GM19238 (cell line): ENCODE data around the gene CACNG5.
"Not testable (repeated sequence)": the region's sequence is repeated elsewhere in the genome, so short reads cannot be mapped to it uniquely, and the experiment has no call there.

Experiments
- DNase-seq: peaks from one replicate; pipeline ENCODE4 v3.0.0; 2011; ENCODE audit warnings: low spot score; ENCODE audit not compliant: insufficient read length

The CACNG5 gene

DNA sequence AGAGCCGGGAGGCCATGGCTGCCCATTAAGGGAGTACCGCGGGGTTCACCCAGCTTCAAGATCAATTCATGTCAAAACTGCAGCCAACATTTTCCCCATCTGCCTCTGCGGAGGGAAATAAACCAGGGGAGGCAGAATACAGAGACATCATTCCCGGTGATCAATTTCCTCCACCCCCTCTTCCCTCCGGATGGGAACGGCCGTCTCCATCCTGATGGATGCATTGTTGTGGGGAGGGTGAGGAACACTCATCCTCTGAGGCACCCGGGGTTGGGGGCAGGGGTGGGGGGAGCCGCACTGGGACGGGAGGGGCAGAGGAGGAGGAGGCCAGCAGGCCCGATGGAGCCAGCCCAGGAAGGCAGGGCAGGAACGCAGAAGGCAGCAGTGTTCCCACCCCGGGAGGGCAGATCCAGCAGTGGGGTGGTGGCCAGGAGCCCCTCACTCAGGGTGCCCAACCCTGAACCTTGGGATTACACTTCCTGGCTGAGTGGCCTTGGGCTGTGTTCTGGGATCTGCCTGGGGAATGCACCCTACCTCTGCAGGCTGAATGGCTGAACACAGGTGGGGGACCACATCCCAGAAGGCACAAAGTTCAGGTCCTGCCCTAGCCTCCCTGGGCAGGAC is 14.2 kb downstream of the CACNG5 start:
- DNase-seq = no peak

DNA sequence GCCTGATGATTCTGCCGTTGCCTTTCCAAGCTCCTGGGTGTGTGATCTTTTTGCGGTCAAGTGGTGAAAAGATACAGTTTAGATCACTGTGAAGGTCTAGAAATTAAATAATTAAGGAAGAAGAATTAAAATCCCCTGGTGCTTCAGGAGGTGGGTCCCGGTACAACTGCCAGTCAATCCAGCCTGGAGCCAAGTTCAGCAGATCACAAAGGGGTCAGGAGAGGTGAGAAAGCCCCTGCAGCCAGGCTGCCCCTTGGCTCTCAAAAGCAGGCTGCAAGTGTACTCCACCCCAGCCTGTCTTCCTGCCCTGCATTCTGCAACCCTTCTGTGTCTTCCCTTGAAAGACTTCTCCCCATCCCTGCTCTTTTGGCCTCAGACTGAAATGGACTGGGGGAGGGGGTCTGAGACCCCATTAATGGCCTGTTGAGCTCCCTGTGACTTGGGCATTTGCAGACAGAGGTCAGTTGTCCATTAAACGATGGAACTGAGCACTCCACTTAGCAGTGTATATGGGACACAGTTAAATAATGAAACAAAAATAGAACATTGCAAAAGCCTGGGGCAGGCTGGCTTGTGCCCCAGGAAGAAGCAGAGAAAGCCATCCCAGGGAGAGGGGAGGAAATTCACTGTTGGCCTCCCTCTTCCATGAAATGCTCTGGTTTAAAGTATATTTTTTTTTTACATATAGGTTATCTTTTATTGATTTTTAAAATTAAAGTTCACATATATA is 15.1 kb downstream of the CACNG5 start:
- DNase-seq = no peak

DNA sequence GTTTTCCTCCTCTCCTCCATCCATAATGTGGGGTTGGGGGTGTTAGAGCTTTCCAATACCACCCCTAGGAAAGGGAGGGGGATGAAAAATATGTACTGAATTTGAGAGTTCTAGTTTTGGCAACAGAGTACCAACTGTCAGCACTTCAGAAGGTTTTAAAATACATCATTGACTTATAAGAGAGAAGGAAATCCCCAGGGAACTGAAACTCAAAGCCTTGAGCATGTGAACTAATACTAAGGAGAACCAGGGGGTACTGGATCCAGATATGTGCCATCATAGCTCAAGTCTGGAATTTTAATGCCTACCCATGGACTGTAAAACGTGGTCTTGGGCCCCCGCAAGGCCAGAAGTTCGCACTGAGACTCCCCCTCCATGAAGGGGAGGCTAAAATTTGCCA is 15.8 kb downstream of the CACNG5 start:
- no peak for DNase-seq

DNA sequence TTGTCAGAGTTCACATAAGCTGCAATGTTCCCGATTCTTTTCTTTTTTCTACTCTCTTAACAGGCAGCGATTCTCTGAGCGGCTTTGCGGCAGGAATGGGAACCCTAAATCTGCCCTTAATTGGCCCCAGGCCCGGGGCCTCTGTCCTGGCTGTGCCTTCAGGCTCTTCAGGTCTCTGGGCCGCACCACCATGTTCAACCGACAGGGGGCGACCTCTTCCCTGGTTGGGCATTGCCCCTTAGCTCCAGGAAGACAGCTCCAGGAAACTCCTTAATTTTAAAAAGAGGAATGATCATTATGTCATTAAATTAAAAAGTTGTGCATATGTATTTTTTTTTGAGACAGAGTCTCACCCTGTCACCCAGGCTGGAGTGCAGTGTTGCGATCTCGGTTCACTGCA is 20.3 kb downstream of the CACNG5 start:
- DNase-seq = no peak

DNA sequence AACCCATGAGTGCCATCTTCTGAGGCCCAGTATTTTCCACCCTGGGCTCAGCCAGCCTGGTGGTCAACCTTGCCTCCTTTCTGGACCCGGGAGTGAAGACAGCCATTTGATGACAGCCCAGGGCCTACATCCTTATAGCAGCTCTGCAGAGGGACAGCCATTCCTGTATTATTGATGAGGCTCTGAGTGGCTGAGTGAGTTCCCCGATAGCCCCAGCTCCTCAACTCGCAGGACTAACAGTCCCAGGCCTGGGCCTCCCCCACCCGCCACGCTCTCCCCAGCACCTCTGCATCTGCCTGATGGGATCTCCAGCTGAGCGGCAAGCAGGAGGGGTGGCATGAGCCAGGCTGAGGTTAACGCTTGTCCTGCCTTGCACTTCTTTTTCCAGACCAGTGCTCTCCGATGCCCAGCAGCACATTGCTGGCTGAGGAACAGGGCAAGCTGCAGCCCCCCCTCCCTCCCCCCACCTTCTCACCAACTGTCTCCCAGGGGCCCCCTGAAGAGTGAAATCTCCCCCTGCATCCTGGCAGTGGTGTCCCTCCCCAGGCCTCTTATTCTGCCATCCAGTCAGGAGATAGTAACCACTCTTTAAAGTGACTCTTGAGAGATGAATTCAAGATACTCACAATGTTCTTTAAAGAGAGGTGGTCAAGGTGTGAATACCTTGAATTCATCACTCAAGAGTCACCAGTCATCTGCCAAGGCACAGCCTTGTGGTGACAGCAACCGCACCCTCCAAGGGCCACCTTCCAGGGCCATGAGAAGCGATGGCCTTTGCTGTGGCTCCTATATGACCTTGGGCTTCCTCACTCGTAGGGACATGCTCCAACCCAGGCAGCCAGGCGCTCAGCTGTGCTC is 23.5 kb downstream of the CACNG5 start:
- DNase-seq = no peak

DNA sequence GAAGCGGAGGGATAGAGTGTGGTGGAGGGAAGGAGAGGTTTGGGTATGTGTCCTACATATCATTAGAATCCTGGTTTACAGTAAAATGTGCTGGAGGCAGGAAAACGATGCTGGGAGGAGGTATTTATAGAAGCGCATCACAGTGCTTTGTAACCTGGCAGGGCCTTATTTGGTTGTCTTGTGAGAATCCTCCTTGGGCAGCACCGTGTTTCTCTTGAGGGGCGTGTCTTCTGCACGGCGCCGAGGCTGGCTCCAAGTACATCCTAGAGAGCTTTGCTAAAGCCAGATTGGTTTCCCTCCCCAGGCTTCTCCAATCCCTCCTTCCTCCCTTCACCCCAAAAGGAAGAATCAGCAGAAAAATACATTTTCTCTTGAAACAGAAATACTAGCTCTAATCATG is 24.4 kb downstream of the CACNG5 start:
- no peak for DNase-seq

DNA sequence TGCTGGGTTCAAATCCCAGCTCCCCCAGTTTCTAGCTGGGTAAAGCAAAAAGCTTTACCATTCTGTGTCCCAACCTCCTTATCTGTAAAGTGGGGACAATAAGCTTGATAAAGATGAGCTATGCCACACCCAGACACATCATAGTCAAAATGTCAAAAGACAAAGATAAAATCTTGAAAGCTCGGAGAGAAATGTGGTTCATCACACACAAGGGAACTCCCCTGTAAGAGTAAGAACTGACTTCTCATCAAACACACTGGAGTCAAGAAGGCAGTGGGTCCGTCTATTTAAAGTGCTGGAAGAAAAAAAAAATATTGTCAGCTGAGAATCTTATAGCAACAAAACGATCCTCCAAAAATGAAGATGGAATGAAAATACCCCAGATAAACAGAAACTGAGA is 25.3 kb downstream of the CACNG5 start:
- no peak for DNase-seq

DNA sequence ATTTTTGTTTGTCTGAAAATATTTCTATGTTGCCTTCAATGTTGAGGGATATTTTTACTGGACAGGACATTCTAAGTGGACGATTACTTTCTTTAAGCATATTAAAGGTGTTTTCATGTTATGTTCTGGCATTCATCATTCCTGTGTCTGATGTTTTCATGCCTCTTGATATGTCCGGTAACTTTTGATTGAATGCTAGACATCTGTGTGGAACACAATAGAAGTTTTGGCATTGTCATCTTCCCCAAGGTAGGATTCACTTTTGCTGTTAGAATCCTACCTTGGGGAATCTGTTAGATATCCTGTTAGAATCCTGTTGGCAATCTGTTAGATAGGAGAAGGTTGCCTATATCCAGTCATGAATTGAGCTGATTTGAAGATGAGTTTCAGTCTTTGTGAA is 28.9 kb downstream of the CACNG5 start:
- DNase-seq = no peak

DNA sequence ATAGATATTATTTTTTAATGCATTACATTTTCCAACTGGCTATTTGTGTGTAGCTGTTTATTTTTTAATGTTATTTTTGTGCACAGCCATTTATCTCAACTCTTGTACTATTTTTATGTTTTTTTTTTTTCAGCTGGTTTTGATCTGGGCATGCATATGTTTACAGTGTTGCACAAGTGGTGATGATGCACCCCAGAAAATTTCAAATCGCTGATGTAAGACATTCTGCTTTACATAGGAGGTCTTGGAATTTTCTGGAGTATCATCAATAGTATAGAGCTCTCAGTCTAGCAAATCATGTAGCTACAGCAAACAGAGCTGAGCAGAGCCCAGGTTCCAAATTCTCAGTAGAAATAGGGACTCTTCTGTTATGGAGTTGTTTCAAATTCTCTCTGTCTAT is 30.2 kb downstream of the CACNG5 start:
- DNase-seq = no peak

DNA sequence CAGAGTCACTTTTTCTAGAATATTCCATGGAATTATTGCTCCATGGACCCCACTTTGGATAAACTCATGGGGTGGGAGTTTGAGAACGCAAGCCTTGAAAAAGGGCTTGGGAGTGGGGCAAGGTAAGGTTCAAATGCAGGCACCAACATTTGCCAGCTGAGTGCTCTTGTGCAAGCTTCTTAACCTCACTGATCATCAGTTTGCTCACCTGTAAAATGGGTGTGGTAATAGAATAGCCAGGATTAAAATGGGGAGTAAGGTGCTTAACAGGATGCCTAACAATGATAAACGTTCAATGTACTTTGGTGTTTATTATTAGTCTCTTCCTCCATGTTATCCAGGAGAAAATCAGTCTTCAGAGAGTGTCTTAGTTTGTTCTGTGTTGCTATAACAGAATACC is 39.0 kb downstream of the CACNG5 start:
- no peak for DNase-seq

DNA sequence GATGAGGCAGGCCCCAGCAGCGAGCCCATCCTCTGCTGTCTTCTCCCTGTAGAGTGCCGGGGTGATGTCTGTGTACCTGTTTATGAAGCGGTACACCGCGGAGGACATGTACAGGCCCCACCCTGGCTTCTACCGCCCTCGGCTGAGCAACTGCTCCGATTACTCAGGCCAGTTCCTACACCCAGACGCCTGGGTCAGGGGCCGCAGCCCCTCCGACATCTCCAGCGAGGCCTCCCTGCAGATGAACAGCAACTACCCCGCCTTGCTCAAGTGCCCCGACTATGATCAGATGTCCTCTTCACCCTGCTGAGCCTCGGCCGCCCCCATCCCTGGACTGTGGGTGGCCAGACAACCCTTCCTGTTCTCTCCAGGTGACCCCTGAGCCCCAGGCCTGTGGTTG is 50.0 kb downstream of the CACNG5 start:
- no peak for DNase-seq

DNA sequence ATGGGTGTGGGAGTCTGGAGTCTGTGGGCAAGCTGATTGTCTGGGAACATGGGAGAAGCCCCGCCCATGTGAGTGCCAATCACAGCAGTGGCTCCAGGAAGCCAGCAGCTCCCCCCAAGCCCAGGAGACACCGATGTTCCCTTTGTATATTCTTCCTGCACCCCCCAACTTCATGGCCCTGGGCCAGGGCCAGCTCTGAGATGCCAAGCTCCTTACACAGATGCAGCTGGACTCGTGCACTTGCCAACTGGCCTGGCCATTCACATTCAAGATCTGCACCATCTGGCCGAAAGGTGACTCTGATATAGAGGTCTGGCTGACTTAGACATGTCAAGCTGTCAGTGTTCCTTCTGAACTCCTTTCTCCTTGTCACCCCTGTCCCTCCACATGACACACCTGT is 50.5 kb downstream of the CACNG5 start:
- DNase-seq = no peak

DNA sequence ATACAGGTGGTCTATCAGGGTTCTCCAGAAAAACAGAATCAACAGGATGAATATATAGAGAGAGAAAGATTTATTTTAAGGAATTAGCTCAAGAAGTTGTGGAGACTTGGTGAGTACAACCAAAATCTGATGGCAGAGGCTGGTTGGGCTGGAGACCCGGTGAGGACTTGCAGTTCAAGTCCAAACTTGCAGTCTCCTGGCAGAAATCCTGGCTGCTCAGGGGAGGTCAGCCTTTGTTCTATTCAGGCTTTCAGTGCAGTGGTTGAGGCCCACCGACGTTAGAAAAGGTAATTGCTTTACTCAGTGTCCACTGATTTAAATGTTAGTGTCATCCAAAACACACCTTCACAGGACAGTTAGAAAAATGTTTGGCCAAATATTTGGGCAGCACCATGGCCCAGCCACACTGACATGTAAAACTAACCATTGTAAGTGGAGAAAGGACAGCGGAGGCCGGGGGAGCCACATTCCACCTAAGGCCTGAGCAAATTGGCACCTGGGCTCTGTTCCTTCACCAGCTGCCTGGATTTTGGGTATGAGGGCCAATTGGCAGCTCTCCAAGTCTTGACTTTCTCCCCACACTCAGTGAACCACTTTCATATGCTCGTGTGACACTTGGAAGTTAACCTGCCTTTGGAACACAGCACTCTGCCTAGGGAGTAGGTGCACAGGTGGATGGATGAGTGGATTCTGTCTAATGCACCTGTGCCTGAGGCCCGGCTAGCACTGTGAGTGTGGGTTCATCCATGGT is 54.7 kb downstream of the CACNG5 start:
- no peak for DNase-seq

DNA sequence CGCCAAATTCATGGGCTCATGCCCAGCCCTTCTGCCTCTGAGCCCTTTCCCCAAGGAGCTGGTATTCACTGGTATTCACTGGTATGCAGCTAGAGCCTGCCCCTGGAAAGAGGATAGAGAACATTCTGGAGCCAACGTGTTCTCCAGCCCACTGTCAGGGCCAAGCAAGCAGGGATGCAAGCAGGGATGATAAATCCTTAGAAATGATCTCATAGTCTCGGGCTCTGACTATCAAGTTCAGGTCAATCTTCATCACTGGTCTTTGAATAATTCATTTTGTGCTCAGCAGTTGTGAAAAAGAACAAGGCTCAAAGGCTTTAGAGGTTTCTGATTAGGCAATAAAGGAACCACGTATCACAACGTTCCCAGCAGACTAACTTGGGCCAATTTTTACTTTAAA is 57.3 kb downstream of the CACNG5 start:
- DNase-seq = no peak

DNA sequence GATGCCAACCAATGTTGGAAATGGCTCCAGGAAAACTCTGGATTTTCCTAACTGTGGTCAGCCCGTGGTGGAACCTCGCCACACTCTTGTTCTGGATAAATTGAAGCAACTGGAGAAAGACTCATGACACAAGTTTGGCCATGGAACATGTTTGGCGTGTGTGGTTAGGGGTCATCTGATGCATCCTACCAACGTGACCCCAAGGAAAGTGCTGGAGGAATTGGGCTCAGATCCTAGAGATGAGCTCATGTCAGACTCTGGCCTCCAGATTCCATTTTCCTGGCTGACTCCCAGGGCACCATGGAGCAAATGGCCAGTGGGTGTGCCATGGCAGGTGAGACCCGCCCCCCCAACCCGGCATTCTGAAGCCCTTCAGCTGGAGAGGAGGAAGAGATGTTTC is 58.5 kb downstream of the CACNG5 start:
- DNase-seq = no peak

DNA sequence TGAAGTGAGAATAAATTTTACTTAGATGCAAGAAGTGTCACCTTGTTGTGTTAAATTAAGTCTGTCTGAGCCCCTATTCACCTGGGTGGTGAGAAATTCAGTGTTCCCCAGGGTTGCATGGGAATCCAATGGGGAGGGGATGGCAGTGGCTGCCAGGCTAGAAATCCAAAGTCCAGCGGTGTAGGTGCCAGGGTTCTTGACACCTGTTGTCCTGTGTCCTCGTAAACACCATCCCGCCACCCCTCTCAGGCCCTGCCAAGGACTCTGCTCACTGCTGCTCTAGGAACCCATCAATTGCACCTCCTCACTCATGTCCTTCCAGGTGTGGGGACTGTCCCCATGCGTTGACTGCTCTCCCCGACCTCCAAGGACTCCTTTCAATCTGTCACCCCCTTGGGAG is 58.9 kb downstream of the CACNG5 start:
- no peak for DNase-seq

DNA sequence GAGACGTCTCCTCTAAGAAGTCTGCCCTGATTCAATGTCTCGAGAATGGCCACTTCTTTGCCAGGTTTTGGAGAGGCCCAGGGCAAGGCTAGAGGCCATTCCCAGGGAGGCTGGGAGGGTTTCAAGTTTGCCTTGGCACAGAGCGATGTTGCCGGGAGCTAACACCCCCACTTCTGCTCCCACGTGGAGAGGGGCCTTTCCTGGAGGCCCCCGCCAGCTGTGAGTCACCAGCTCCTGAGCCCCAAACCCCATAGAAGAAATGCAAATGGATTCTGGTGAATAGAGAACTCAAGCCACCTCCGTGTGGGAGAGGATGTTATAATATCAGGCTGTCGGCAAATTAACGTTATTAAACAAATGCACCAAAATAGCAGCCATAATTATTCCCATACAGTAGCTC is 62.2 kb downstream of the CACNG5 start:
- no peak for DNase-seq

DNA sequence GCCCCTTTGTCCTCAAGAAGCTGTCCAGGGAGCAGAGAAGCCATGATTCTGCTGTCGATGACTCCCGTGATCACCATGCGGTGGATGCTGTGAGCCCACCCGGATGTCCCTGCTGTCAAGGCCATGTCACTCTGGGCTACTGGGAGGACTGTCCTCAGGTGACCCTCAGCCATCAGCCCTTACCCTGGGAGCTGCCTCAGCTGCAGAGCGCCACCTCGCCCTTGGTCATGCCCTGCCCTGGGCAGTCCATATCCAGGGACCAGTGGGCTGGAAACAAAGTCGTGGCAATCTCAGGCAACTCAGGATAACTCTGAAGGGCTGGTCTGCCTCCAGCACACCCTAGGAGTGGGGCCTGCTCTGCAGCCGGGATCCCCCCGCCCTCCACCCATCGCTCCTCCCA is 63.6 kb downstream of the CACNG5 start:
- no peak for DNase-seq

DNA sequence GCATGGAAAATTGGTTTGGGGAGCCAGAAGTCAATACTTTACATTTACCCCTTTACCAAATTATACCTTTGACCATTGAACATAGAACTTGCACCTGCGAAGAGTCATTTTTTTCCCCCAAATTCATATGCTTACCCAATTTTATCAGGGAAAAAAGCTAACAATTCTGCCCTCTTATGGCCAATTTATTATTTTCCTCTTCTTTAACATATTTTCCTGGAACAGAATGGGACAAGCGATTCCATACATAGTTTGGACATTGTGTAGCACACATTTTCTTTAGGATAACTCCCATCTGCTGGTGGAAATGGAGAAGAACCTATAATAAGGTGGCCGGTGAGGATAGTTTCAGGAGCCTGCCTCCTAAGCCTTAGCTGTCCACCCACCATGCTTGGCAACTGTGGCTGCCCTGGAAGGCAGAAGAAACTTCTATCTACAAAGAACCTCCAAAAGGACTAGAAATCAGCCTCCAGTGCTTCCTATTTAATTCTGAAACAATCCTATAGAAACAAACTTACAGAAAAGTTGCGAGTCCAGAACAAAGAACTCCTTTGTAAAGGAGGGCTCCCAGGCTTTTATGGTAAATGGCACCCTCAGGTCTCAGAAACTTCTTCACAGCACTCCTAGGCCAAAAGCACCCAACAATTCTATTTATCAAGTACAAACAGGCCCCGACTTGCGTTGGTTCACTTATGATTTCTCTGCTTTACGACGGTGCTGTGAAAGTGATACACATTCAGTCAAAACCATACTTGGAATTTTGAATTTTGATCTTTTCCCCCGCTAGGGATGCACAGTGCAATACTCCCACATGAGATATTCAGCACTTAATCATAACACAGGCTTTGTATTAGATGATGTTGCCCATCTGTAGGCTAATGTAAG is 65.5 kb downstream of the CACNG5 start:
- DNase-seq = no peak

DNA sequence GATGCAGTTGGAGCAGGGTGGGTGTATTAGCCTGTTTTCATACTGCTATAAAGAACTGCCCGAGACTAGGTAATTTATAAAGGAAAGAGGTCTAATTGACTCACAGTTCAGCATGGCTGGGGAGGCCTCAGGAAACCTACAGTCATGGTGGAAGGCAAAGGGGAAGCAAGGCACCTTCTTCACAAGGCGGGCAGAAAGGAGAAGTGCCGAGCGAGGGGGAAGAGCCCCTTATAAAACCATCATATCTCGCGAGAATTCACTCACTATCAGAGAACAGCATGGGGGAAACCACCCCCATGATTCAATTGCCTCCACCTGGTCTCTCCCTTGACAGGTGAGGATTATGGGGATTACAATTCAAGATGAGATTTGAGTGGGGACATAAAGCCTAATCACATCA is 68.4 kb downstream of the CACNG5 start:
- DNase-seq = not testable (repeated sequence)

DNA sequence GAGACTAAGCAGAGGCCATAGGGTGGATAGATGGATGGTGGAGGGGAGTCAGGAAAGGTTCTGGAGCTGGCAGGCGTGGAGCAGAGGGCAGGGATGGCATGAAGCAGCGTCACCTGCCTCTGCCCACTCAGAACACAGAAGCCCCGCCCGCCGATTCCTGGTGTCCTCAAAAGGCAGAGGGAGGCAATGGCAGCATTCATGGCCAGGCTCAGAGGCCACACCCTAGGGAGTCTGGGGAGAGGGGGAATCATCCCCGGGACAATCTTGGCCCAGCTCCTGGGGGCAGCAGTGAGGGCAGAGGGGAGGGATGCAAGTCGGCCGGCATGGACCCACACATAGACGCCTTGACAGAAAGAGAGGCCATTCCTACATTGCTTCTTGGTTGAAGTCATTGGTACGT is 68.9 kb downstream of the CACNG5 start:
- DNase-seq = no peak
